HG03354 (cell line): Measurements from ENCODE around the gene HCN2.

Source experiments
- ATAC-seq: cut with Tn5 transposase; IDR thresholded peaks from one replicate; pipeline ENCODE4 v1.9.1; 2021; ENCODE audit warnings: mild to moderate bottlenecking; ENCODE audit not compliant: unreplicated experiment, poor library complexity, severe bottlenecking

HCN2 gene

DNA sequence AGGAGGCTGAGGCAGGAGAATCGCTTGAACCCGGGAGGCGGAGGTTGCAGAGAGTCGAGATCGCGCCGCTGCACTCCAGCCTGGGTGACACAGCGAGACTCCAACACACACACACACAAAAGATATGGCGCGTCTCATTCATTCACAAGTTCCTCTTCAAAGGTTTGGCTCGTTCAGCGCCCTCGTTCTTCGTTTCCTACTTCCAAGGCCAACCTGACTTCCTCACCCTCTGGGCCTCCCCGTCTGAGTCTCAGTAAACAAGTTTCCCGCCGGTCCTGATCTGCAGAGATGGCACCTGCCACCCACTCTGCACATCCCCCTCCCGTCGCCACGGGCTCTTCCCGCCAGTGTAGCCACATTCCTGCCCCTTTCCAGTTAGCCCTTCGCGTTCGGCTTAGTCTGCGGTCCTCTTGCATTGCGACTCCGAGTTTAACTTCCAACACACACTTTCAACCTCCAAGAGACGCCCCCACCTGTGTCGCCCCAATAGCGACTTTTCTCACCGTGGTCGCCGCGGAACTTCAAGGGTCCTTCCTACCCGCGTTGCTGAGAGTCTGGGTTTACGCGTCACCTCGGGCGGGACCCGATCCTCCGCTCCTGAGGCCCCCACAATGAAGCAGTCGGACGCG is 18.6 kb upstream of the HCN2 start:
- no peak for ATAC-seq

DNA sequence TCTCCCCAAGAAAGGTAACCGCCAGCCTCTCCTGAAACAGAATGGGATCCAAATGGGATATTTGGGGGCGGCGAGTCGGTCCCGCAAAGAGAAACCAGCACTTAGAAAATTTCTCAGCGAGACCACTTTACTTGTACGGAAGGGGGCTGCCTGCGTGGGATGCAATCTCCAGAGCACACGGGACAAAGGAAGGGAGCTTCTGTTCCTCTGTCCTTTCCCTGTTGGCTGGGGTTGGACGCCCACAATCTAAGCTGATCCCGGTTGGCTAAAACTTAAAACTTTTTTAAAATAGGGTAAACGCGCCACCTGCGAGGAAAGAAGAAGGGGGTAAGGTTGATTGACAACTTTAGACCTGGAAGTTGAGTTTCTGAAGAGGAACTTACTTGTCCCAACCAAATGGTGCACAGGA is 18.1 kb upstream of the HCN2 start:
- ATAC-seq = no peak

DNA sequence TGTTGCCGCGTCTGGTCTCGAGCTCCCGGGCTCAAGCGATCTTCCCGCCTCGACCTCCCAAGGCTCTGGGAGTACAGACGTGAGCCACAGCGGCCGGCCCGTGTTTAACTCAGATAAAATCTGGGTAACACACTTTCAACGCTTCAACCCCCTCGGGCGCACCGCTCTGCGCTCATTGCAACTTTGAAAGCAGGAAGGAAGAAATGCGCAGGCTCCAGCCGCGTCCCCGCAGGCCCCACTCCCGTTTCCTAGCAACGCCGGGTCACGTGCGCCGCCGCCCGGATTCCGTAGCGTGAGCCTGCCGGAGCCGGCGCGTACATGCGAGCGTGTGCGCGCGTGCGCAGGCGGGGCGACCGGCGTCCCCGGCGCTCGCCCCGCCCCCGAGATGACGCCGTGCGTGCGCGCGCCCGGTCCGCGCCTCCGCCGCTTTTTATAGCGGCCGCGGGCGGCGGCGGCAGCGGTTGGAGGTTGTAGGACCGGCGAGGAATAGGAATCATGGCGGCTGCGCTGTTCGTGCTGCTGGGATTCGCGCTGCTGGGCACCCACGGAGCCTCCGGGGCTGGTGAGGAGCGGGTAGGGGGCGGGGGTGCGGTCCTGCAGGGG is 17.4 kb upstream of the HCN2 start, which contains the start of gene BSG:
BSG (plus strand) TSS at position 457 of the 603 bp plus-strand sequence; CDS start at position 496, 39 bp downstream.
- peak; percentile 73 for ATAC-seq

DNA sequence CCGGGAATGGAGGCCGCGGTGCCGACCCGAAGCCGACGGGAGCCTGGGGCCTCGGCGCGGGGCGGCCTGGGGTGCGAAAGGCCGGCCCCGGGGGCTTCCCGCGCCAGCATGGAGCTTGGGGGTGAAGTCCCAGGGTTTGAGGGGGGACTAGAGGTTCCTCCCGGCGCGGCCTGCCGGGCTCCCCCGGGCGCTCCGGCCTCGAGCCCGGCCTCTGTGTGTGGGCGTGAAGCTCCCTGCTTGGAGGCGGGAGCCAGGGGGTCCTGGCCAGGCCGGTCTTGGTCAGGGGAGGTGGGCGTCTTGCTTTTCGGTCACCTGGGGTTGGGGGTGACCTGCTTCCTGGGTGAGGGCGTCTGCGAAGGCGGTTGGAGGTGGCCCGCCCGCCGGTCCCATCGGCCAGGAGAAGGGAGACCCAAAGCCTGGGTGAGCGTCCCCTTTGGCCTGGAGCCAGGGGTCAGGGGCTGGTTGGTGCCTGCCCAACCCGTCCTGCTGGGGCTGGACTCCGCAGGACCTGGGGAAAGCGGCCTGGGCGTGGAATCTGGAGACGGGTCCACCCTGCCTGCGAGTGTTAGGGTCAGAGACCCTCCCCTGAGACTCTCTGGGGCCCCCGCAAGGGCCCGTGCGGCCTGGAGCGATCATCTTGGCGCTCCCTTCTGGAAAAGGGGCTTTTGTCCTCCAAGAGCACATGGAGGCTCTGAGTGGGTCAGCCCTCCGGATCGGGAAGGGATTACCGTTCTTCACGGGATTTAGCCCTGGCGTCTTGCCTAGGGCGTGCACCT is 16.8 kb upstream of the HCN2 start:
- peak; percentile 36 for ATAC-seq

DNA sequence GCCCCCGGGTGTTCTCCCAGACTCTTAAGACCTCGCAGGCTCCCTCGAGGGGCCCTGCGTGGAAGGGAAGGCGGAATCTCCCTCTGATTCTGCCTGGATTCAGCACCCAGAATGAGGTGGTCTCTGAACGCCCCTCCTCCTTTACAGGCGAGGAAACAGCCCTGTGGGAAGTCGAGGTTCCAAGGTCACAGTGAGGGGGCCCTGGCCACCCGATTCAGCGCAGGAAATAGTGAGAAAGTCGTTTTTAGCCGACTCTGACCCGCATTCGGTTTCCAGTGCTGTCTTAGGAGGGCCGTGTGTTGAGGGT is 16.2 kb upstream of the HCN2 start:
- ATAC-seq = no peak

DNA sequence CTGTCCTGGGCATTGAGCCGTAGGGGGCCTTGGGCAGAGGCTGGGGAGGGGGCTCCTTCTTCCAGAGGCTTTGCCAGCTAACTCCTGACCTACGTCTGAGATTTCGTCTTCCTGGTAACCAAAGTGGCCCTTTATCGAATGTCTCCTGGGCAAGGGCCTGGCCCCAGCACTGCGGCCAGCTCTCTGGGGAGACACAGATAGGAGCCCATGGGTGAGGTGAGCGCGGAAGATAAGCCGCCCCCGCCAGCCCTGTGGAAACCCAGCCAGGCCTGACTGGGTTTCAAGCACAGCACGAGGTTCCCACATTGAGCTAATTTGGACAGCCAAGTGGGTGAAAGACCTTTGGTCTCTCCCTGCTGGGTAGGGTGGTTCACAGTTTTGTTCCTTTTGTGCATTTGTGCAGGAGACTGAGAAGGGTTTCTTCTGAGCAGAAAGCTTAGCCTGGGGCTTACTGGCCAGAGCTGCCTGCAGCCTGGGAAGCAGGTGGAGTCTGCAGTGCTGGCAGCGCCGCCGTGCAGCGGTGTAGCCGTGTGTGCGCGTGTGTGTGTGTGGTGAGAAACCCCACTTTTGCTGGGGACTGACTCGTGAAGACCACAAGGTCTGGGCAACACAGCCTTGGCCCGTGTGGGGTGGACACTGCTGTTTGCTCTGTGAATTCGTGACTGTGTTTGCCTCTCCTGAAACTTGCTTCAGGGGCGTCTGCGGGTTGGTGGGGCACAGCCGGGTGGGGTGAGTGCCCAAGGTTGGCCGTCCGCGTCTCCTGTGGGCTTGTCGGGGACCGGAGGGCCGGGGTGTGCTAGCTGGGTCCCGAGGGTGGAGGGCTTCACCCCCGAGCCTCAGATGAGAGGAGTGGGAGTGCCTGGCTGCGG is 14.8 kb upstream of the HCN2 start:
- ATAC-seq = no peak

DNA sequence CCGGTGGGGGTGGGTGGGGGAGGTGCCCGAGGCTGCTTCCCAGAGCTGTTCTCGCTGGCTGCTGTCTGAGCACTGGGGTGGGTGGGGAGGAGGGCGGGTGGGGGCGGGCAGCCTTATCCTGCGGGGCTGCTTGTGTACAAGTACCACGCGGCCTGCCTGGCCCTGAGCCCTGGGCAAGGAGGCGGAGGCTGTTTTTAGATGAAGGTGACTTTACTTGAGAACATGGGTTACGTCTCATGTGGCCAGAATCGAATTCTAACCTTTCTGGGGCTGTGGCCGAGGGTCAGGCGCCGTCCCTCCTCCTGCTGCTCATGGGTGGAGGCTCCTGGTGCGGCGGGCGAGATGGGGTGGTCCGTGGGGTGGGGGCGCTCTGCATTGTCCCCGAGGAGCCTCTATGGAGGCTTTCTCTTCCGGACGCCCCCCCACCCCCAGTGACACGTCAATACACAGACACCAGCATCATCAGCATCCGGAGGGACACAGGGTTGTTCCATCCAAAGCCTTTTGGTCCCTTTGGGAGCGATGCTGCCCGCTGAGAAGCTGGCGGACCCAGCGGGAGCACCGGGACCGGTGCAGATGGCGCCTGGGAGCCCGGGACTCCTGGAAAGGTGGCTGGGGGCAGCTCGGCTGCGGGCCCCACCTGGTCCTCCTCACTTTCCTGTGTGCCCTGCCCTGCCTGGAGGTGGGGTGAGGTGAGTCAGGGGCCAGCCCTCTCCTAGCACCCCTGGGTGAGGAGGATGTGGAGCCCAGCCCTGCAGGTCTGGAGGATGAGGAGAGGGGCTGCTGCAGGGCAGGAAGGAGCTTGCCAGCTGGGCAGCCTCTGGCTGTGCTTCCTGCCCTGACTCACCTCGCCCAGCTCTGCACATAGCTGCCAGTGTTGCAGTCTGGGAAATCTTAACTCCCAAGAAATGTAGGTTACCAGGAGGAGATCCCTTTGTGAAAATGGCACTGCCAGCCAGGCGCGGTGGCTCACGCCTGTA is 13.9 kb upstream of the HCN2 start:
- no peak for ATAC-seq

DNA sequence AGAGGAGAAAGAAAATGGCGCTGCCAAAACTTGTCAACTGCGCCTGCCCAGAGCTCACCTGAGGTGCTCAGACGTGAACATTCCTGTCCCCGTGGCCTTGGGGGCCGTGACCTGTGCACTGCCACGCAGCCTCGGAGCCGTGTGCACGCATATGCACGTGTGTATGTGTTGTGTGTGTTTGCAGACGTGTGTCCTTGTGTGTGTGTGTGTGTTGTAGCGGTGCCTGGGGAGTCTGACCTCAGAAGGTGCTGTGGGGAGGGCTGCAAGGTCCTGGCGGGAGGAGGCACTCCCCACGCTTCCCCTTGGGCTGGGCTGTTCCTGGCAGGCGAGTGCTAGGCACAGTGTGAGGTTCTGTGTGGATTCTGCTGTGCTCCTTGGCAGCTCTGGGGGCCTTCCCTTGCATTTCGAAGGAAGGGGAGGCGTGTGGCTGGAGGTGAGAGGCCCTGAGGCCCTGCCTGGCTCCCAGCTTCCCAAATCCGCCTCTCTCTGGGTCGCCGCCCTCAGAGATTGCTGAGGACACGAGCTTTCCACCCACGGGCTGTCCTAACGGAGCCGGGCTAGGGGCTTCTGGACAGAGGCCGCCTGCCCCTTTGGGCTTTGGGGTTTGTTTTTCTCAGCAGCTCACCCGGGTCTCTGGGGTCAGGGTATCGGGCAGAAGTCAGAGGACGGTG is 12.8 kb upstream of the HCN2 start:
- no peak for ATAC-seq

DNA sequence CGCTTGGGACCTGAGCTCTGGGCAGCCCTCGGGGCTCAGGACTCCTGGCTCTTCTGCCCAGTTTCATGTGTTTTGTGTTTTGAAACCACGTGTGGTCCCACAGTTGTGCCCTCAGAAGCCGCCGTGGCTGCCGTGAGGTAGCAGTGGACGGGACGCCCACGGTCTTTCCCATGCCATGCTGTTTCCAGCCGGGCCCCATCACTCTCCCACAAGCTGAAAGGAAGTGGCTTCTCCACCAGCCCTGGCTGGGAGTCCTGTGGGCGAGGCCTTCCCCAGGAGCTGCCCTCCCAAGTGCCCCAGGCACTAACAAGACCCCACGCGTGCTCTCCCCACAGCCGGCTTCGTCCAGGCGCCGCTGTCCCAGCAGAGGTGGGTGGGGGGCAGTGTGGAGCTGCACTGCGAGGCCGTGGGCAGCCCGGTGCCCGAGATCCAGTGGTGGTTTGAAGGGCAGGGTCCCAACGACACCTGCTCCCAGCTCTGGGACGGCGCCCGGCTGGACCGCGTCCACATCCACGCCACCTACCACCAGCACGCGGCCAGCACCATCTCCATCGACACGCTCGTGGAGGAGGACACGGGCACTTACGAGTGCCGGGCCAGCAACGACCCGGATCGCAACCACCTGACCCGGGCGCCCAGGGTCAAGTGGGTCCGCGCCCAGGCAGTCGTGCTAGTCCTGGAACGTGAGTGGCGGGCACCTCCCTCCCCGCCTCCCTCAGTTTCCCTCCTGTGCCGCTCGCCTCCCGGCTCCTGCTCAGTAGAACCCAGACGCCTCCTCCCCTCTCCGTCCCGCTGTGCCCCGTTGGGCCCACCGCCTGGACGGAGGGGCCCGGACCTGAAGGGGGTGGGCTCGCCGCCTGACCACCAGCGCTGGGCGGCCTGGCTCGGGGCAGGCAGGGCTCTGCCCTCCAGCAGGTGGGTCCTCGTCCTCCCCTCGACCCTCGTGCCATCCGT is 12.0 kb upstream of the HCN2 start:
- ATAC-seq = no peak

DNA sequence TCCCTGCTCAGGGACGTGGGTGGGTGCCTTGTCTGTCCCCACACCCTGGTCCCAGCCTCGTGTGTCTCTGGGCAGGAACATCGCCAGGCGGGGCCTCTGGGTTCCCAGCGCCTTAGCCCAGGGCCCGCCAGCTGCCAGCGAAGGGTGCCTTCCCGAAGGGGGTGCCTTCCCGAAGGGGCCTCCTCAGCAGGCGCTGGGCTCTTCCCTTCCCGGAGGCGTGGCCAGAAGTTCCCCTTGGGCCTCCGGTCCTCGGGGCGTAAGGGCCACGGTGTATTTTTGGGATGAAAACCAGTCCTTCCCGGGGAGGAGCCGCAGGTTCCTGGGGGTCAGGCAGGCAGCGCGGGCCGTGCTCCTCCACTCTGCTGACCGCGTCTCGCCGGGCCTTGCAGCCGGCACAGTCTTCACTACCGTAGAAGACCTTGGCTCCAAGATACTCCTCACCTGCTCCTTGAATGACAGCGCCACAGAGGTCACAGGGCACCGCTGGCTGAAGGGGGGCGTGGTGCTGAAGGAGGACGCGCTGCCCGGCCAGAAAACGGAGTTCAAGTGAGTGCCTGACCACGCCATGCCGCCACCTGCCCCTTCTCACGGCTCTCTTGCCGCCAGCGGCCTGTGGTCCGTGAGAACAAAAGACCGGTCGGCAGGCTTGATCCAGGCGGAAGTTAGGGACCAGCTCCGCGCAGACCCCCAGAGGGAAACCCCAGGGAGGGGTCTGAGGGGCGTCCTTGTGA is 10.4 kb upstream of the HCN2 start:
- no peak for ATAC-seq

DNA sequence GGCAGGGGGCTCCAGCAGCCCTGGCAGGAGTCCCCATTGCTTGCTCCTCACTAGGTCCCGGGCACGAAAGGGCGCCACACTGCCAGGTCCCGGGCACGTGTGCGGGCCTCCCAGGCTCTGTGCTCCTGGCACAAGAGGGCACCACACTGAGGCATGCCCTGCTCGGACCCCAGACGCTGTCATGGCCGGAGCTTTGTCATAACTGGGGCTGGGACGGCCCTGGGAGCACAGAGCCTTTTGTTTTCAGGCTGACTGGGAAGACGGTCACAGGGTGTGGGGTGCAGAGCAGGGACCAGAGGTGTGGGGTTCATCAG is 9.9 kb upstream of the HCN2 start:
- ATAC-seq = no peak

DNA sequence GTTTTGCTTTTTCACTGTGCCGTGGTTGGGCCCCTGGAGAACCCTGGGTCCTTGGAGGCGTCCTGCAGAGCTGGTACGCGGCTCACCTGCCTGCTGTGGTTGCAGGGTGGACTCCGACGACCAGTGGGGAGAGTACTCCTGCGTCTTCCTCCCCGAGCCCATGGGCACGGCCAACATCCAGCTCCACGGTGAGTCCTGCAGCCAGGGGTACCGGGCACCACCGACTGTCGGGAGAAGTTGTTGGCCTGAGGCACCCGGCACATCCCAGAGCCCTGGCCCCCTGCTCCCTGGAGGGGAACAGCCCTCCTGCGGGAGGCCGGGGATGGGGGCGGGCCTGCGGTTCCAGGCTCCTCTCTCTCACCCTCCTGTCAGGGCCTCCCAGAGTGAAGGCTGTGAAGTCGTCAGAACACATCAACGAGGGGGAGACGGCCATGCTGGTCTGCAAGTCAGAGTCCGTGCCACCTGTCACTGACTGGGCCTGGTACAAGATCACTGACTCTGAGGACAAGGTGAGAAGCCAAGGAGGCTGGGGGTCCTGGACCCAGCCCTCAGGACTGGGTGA is 9.3 kb upstream of the HCN2 start:
- no peak for ATAC-seq

DNA sequence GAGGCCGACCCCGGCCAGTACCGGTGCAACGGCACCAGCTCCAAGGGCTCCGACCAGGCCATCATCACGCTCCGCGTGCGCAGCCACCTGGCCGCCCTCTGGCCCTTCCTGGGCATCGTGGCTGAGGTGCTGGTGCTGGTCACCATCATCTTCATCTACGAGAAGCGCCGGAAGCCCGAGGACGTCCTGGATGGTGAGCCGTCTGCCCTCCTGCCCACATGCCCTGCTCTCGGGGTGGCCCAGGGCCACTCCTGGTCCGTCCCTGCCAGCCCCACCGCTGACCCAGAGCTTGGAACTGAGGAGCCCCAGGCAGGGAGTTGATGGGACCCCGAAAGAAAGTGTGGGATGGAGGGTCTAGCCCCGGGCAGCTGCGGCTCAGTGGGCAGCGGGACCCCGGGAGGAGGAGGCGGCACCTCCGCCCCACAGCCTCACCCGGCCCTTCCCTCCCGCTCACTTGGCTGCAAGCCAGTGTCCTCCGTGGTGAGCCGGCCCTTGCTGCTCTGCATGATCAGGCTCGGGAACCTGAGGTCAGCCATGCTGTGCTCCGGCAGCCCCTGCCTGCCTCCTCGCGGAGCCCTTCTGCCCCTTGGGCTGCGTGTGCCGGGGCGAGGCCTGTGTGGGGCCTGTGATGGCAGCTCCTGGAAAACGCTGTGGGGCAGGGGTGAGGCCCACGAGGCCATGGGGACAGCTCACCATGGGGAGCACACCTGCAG is 8.1 kb upstream of the HCN2 start:
- ATAC-seq = no peak

DNA sequence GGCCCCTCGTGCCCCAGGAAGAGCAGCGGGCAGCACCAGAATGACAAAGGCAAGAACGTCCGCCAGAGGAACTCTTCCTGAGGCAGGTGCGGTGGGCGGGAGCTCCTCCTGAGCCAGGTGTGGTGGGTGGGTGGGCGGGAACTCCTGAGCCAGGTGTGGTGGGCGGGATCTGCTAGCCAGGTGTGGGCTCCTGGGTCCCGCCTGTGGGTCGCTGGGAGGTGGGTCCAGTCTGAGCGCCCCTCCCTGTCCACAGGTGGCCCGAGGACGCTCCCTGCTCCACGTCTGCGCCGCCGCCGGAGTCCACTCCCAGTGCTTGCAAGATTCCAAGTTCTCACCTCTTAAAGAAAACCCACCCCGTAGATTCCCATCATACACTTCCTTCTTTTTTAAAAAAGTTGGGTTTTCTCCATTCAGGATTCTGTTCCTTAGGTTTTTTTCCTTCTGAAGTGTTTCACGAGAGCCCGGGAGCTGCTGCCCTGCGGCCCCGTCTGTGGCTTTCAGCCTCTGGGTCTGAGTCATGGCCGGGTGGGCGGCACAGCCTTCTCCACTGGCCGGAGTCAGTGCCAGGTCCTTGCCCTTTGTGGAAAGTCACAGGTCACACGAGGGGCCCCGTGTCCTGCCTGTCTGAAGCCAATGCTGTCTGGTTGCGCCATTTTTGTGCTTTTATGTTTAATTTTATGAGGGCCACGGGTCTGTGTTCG is 7.0 kb upstream of the HCN2 start:
- no peak for ATAC-seq

DNA sequence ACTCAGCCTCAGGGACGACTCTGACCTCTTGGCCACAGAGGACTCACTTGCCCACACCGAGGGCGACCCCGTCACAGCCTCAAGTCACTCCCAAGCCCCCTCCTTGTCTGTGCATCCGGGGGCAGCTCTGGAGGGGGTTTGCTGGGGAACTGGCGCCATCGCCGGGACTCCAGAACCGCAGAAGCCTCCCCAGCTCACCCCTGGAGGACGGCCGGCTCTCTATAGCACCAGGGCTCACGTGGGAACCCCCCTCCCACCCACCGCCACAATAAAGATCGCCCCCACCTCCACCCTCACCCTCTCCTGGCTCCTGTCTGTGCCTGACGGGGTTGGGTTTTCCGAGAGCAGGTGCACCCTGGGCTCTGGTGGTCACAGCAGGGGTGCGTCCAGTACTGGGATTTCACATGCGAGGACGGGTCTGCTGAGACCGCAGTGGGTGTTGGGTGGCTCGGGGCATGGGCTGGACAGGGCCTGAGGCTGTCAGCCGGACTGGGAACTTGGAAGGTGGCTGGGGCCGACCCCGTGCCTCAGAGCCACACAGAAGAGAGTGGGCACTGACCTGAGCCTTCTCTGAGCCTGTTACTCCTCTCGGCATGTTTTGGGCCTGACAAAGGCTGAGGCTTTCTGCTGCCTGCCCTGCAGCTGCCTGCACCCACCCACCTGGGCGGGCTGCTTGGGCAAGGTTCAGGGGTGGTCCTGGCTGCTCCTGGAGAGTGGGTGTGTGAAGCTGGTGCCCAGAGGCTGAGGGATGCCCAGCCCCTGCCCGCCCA is 6.3 kb upstream of the HCN2 start:
- no peak for ATAC-seq
